ENCODE data around the gene PEDS1. TPM values are rescaled to one million over a fixed set of nuclear protein-coding genes. Genes with fewer than 3 reads are reported as not detected.

PEDS1 gene
- total and polyA plus RNA-seq, 2 of the 13 experiments (the other 11 are each of a cell fraction or from before 2014, with no cell fraction given): 30.5 to 93.9 TPM

- TF ChIP-seq HNF1A (IDR thresholded peaks at IDR 0.05; ENCODE audit: low read depth) (no peak), HNF1A (CRISPR knock-in tag; IDR thresholded peaks at IDR 0.05; ENCODE audit: borderline replicate concordance) (peak; percentile 40; the same call in 1 of the 2 replicates), ZBTB21 (CRISPR knock-in tag; IDR thresholded peaks at IDR 0.05) (peak; percentile 87), CSRNP1 (CRISPR knock-in tag; IDR thresholded peaks at IDR 0.05) (peak; percentile 89), AHR (CRISPR knock-in tag; IDR thresholded peaks at IDR 0.05) (peak; percentile 37; the same call in 1 of the 2 replicates), YEATS4 (CRISPR knock-in tag; IDR thresholded peaks at IDR 0.05; ENCODE audit: borderline replicate concordance) (no peak), ZSCAN12 (CRISPR knock-in tag; IDR thresholded peaks at IDR 0.05) (0 out of 2 replicates have a peak, but pooled peaks have one; percentile 16), NCOA1 (CRISPR knock-in tag; IDR thresholded peaks at IDR 0.05) (no peak), TMF1 (CRISPR knock-in tag; IDR thresholded peaks at IDR 0.05; ENCODE audit: low read depth) (0 out of 2 replicates have a peak, but pooled peaks have one; percentile 25), ZNF879 (CRISPR knock-in tag; IDR thresholded peaks at IDR 0.05) (peak; percentile 59; the same call in 1 of the 2 replicates), HMG20A (CRISPR knock-in tag; IDR thresholded peaks at IDR 0.05; ENCODE audit: borderline replicate concordance) (peak; percentile 23; the same call in 1 of the 2 replicates), REXO4 (CRISPR knock-in tag; IDR thresholded peaks at IDR 0.05; ENCODE audit: borderline replicate concordance) (no peak), SIN3A (IDR thresholded peaks at IDR 0.05; ENCODE audit: borderline replicate concordance, low read depth, low read length) (peak; percentile 71), ZNF317 (CRISPR knock-in tag; IDR thresholded peaks at IDR 0.05) (no peak; the same call in 1 of the 2 replicates), USF2 (IDR thresholded peaks at IDR 0.05; ENCODE audit: low read depth, low read length) (no peak), USF2 (CRISPR knock-in tag; IDR thresholded peaks at IDR 0.05; ENCODE audit: borderline replicate concordance) (peak; percentile 27; the same call in 1 of the 2 replicates), FOXK1 (CRISPR knock-in tag; IDR thresholded peaks at IDR 0.05; ENCODE audit: borderline replicate concordance, low read depth) (peak; percentile 96), MAZ (IDR thresholded peaks at IDR 0.05; ENCODE audit: borderline replicate concordance, low read depth, low read length) (peak; percentile 39; the same call in 1 of the 2 replicates), MAZ (CRISPR knock-in tag; IDR thresholded peaks at IDR 0.05; ENCODE audit: low read depth) (peak; percentile 56), PPARG (CRISPR knock-in tag; conservative IDR thresholded peaks at IDR 0.05) (peak; percentile 77), ZMYM4 (CRISPR knock-in tag; IDR thresholded peaks at IDR 0.05) (peak; percentile 65), ATF7-NPFF (CRISPR knock-in tag; IDR thresholded peaks at IDR 0.05; ENCODE audit: low read depth) (no peak), CENPT (CRISPR knock-in tag; IDR thresholded peaks at IDR 0.05; ENCODE audit: low read depth) (no peak)
Observed at GRCh38 chr20:50115591-50116367, 37.7 kb downstream of the PEDS1 start (continued).

Measured in HepG2 (cell line).